Stimulated activated CD8-positive, alpha-beta memory T cell treated with anti-CD3 and anti-CD28 coated beads, Interleukin-4, amount 100 ng/mL, for 4 hours (primary cell): ENCODE measurements around the gene ABLIM1.

Source experiments
- DNase-seq, 2 donors: peaks; one replicate each; pipeline ENCODE4 v3.0.0-alpha.2; 2020; ENCODE audit warnings: low read depth in 2 of 2, low spot score in 1 of 2

Gene ABLIM1

GRCh38 chr10:114394531-114394930 is 263.5 kb downstream of the ABLIM1 start:
- DNase-seq = no peak

- no peak for DNase-seq
Measured at GRCh38 chr10:114393886-114394285, 264.2 kb downstream of the ABLIM1 start.

GRCh38 chr10:114393482-114393881 is 264.6 kb downstream of the ABLIM1 start:
- DNase-seq = no peak

- no peak for DNase-seq
Measured at GRCh38 chr10:114392112-114392835, 265.8 kb downstream of the ABLIM1 start.

DNA sequence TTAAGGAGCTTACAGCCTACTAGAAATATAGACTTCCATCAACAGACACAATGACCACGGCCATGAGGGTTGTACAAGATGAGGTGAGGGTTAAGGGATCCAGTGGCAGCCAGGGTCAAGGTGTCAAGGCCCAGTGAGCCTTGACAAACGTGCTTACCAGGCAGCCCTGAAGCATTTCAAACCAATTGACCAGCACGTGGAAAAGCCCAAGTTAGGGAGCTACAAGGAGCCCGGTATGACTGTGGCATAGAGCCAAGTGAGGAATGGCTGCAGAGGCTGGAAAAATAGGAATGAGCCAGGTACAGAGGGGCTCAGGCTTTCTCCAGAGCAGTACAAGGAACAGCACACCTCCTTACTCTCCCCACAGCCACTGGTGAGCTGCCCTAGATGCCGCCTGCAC is 266.5 kb downstream of the ABLIM1 start:
- DNase-seq = no peak

DNA sequence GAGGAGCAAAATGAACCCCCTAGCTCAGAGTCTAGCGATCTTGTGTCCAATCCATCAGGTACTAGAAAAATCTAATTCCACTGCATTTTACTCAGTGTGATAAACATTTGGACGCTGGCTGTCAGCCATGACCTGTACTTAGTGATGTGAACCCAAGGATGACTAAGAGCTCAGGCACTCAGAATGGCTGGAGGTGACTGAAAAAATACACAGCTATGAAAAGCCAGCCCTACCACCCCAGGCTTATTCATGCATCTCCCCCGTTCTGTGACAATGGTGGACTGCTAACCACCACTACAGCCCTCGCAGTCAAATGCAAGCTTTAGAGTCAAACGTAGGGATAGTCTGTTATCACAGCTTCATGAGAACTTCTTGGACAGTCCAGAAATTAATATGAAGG is 268.6 kb downstream of the ABLIM1 start:
- DNase-seq = no peak

DNA sequence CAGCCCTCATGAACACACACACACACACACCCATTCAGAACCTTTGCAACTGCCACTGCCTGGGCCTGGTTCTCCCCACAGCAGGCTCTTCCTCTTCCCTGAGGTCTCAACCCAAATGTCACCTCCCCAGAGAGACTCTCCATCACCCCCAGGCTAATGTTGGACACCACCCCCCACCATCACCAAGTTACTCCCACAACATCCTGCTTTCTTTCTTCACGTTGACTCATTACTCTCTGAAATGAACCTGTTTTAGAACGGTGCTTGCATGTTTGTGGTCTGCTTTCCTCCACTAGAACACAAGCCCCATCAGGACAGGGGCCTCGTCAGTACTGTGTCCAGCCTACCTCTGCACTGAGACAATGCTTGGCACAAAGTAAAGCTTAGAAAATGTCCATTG is 269.8 kb downstream of the ABLIM1 start:
- no peak for DNase-seq

- DNase-seq = no peak
Measured at GRCh38 chr10:114387784-114388183, 270.3 kb downstream of the ABLIM1 start.

GRCh38 chr10:114386452-114386851 is 271.6 kb downstream of the ABLIM1 start:
- no peak for DNase-seq

DNA sequence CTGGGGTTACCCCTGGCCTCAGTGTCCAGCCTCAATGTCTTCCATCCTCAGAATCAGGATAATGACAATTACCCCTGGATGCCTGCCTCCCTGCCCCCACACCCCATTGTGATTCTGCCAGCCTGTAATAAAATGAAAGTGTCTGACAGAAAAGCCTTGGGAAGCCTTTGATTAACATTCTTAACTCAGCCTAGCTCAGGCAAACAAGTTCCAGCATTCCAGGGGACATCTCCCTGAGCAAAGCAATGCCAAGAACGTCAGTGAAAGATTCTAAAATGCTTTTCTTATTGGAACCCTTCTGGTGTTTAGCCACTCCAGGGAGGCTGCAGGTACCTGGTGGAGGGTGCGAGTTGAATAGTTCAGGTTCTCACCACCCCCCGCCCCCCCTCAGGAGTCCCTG is 272.5 kb downstream of the ABLIM1 start:
- no peak for DNase-seq

DNA sequence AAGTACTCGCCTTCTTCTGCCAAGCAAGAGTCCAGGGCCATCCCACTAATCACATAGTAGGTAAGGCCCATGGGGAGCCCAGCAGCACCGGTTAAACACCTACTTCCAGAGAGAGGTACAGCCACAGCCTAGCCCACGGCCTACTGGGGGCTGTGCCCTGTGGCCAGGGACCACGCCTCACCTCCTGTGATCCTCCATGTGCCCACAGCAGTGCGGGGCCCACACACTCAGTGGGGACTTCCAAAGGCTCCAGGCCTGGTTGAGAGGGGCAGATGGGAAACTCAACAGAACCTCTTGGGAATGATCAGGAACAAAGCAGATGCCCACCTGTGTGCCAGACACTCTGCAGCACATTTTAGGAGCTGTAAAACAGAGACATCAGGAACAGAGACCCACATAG is 273.5 kb downstream of the ABLIM1 start:
- no peak for DNase-seq

- DNase-seq = no peak
Measured at GRCh38 chr10:114384181-114384580, 273.9 kb downstream of the ABLIM1 start.
